SK-MEL-5 (cell line): ENCODE measurements around the gene C1QTNF12. TPM values are rescaled to one million over a fixed set of nuclear protein-coding genes. Genes with fewer than 3 reads are reported as not detected.

Experiments used
- DNase-seq: peaks from one replicate; pipeline ENCODE4 v3.0.0-alpha.2; 2016; ENCODE audit warnings: low read depth, low spot score
- in situ Hi-C: cut with HindIII; loops from 2 replicates; pipeline ENCODE4 v1.10.0; 2016; ENCODE audit warnings: low sequenced_read_pairs, high pct_unique_total_duplicates, low pct_unique_long_range_greater_than_20kb
- polyA plus RNA-seq, 2 experiments: library from polyadenylated mRNA; depleted of rRNA; stranded (reverse); fragments of >200 nt; gene quantifications; 2 replicates each; pipeline ENCODE4 v1.2.3, GENCODE V29; 2015
- total RNA-seq: library from RNA; depleted of rRNA; stranded (reverse); fragments of >200 nt; shearing (Covaris generic); gene quantifications from 2 replicates; pipeline ENCODE4 v1.2.3, GENCODE V29; 2014; rRNA removed

The C1QTNF12 gene
- not detected in 2 replicates for total RNA-seq
- polyA plus RNA-seq (2015; cell fraction: cytosol; rRNA removed): not detected in 2 replicates
- polyA plus RNA-seq (2015; cell fraction: nucleus; rRNA removed): 0.33 and 6.8 TPM in 2 replicates

DNA sequence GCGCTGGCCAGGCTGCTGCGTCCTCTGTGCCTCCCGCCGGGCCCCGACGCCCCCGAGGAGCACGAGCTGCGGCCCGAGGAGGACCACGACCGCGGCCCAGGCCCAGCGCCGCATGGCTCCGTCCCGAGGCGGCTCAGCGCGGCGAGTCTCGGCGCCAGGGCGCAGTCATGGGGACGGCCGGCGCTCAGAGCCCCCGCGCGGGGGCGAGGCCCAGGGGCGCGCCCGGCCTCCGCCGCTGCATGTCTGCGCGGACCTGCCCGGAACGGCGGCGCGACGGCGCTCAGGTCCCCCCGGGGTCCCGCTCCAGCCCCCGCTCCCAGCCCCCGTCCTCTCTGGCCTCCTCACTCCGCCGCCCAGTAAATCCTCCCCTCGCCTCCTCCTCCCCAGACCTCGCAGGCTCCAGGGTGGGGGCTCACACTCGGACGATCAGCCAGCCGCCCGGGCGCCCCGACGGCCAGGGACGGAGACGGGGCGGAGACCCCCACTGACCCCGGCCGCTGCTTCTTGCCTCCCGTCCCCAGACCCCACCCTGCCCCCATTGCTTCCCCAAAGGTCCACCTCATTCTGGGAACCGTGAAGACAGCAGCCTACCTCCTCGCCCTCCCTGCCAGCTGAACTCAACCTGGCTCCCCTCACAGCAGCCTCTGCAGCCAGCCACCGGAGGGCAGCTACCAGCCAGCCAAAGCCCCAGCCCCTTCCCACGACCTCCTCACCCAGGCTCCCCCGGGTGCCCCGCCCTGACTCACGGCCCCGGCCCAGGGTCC, at the start of gene C1QTNF12:
C1QTNF12 (minus strand) TSS at position 146 of the 764 bp plus-strand sequence; CDS start at position 114, 32 bp downstream.
- in situ Hi-C loops: no loop called here
- no peak for DNase-seq

GRCh38 chr1:1295154-1295923, 48.8 kb upstream of the C1QTNF12 start:
- no peak for DNase-seq
- in situ Hi-C loops: no loop called here

DNA sequence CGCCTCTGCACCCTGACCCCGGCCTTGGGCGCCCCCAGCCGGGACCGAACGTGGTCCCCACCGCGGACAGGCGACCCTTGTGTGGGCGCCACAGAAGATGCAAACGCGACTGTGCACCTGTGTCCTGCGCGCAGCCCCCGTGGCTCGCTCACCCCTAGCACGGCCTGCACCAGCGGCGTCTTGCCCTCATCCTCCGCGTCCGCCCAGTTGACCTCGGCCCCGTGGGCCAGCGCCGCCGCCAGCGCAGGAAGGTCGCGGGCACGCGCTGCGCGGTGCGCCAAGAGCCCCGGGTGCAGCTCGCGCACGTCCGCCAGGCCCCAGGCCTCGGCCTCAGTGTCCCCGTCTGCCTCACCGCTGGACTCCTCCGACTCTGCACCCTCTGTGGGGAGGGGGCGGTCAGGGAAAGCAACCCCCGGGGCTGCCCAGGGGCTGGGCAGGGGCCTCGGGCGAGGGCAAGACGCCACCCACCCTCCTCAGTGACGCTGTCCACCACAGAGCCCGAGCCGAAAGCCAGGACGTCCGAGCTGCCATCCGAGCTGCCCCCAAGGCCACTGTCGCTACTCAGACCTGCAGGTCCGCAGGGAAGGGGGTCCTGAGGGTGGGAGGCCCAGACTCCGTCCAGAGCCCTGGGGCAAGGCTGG, 47.8 kb upstream of the C1QTNF12 start:
- DNase-seq: no peak
- in situ Hi-C loops: no loop called here

DNA sequence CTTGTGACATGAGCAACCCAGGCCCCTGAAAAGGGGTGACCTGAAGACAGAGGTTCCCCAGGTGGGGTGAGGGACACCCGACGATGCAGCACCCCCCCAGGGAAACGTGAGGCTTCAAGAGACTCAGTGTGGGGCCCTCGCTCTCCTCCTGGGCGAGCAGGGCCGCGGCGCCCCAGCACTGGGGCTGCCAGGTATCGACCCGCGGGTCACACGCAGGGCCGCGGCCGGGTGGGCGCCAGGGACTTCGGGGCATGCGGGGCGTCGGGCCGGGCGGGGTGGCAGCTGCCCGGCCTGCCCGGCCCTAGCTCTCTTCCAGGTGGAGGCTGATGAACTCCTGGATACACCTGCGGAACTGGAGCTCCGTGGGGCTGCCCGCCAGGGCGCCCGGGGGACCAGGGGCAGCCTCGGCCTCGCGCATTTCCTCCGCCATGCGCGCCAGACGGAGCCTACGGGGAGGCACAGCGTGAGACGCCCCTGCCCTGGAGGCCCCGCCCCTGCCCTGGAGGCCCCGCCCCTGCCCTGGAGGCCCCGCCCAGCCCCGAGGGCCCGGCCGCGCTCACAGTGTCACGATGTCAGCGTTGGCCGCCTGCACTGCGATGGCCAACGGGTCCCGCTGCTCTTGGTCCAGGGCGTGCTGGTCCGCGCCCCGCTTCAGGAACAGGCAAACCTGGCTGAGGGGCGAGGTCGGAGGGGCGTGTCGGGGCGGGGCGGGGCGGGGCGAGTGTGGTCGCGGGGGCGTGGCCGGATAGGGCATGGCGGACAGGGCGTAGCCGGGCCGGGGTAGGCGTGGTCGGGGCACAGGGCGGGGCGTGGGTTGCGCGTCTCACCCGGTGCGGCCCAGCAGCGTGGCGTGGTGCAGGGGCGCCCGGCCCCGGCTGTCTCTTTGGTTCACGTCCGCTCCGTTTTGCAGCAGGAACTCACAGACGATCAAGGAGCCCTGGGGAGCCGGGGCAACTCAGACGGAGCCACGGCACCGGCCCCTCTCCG, 47.0 kb upstream of the C1QTNF12 start:
- in situ Hi-C loops: no loop called here
- DNase-seq: no peak

GRCh38 chr1:1292851-1293250, 46.3 kb upstream of the C1QTNF12 start:
- DNase-seq: no peak
- in situ Hi-C loops: no loop called here

GRCh38 chr1:1292442-1292779, 45.9 kb upstream of the C1QTNF12 start:
- in situ Hi-C loops: no loop called here
- DNase-seq: no peak

DNA sequence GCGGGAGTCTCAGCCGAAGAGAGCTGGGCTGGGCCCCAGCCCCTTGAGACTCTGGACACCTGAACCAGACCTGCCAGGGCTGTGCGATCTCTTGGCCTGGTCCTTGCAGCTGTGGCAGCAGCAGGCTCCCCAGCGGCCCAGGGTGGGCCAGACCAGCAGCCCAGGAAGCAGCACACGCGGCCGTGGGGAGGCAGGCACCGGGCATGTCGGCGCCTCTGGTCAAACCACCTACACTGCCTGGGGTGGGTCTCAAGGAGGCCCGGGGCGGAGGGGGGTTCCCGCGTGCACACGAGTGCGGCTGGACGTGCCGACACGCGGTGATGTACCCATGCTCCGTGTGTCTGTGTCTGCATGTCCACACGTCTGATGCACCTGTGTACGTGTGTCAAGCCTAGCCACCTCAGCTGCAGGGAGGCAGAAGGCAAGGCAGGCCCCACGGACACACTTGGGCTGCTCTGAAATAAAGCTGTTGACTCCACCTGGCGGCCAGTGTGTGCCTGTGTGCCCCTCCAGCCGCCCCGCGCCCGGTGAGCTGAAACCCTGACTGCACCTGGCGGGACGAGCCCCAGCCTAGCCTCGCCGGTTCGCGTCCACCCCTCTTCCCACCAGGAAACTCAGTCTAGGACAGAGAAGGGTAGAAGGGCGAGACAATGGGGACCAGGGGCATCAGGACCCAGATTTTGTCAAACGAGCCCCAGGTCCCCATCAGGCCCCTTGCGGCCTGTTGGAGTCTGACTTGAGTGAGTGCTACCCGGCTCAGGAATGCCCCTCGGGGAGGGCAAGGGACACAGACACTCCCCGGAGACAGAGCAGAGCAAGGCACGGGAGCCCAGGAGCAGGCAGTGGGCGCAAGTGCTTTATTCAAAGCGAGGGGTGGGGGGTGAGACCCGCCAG, 45.3 kb upstream of the C1QTNF12 start:
- DNase-seq: peak; percentile 59
- in situ Hi-C loops: no loop called here

DNA sequence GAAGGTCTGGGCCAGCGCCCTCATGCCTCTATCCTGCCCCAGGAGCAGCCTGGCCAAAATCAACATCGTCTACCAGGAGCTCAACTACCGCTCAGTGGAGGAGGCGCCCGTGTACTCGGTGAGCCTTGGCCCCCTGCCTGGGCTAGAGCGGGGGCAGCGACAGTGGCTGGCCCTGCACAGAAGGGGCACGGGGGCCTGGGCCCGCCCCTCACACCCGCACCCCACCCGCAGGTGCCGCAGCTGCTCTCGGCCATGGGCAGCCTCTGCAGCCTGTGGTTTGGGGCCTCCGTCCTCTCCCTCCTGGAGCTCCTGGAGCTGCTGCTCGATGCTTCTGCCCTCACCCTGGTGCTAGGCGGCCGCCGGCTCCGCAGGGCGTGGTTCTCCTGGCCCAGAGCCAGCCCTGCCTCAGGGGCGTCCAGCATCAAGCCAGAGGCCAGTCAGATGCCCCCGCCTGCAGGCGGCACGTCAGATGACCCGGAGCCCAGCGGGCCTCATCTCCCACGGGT, 44.6 kb upstream of the C1QTNF12 start:
- in situ Hi-C loops: no loop called here
- DNase-seq: no peak

GRCh38 chr1:1290238-1290731, 43.8 kb upstream of the C1QTNF12 start:
- in situ Hi-C loops: no loop called here

GRCh38 chr1:1287288-1288110, 41.0 kb upstream of the C1QTNF12 start:
- DNase-seq: no peak
- in situ Hi-C loops: no loop called here

More at GRCh38 chr1:1290238-1290731, 43.8 kb upstream of the C1QTNF12 start:
- peak; percentile 65 for DNase-seq

- in situ Hi-C loops: no loop called here
- DNase-seq: no peak
Observed at GRCh38 chr1:1286313-1287261, 40.1 kb upstream of the C1QTNF12 start.

DNA sequence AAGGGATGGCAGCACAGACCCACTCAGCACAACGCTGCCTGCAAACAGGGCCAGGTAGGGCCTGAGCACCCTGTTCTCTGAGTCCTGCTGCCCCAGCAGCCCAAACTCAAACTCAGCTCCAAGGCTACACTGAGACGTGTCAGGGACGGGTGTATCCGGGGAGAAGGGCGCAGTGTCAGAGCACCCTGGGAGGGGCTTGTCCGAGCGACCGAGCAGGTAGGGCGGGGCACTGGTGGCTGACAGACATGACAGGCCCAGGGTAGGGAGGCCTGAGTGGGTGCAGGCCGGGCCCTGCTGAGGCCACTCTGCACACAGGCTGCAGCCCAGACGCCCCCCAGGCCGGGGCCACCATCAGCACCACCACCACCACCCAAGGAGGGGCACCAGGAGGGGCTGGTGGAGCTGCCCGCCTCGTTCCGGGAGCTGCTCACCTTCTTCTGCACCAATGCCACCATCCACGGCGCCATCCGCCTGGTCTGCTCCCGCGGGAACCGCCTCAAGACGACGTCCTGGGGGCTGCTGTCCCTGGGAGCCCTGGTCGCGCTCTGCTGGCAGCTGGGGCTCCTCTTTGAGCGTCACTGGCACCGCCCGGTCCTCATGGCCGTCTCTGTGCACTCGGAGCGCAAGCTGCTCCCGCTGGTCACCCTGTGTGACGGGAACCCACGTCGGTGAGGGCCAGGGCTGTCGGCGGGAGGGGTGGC, 39.2 kb upstream of the C1QTNF12 start:
- DNase-seq: no peak
- in situ Hi-C loops: no loop called here

DNA sequence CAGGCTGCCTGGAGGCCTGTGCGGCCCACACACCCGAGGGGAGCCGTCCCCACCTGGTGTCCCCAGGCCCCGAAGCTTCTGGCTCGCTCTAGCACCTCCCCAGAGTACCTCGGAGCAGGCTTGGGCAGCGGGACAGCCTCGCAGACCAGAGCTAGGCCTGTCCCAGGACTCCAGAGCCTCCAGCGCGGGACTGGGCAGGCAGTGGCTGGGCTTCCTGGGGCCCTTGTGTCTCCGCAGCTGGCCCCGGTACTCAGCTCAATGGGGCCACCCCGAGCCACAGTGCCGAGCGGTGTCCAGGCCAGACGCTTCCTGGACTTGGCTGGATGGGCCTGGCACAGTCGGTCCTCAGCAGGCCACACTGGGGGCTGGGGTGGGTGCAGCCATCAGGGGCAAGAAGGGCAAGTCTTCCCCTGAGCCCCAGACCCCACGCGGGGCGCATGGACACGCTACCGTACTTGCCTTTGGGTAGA, 38.6 kb upstream of the C1QTNF12 start:
- DNase-seq: no peak
- in situ Hi-C loops: no loop called here
